ENCODE results near the gene ACYP2. TPM values are rescaled to one million over a fixed set of nuclear protein-coding genes. Genes with fewer than 3 reads are reported as not detected.
A peak's percentile ranks its signal among the peaks of the same experiment; 100 is the strongest.
"Not testable (repeated sequence)": the region's sequence is repeated elsewhere in the genome, so short reads cannot be mapped to it uniquely, and the experiment has no call there.

The ACYP2 gene
- total and polyA plus RNA-seq, 4 donors: 23.6 to 61.4 (median 43.1) TPM

- DNase-seq (ENCODE audit: low read depth in 4 of 6, low spot score in 6 of 6): peak in 2 of 6 donors; percentile 77 to 80
- Histone ChIP-seq H3K36me3 (ENCODE audit: control insufficient read depth, insufficient read depth, low read length) (no peaks in the 10 kb centered on the region), H3K4me3 (ENCODE audit: low read depth, low read length) (no peak overlapping the region), H3K27me3 (ENCODE audit: control insufficient read depth, insufficient read depth, low read length) (no peaks in the 10 kb centered on the region), H3K4me1 (ENCODE audit: control insufficient read depth, insufficient read depth, low read length) (peaks cover 3% of the 10 kb centered on the region), H3K9me3 (ENCODE audit: control insufficient read depth, insufficient read depth, low read length) (no peaks in the 10 kb centered on the region), H3K27ac (ENCODE audit: low read depth, low read length) (no peak overlapping the region)
- WGBS (ENCODE audit: insufficient coverage): 74% methylated on average over 7 of the region's 10 CpGs
Observed at GRCh38 chr2:54107903-54108615, 7.4 kb upstream of the ACYP2 start.

GRCh38 chr2:54109848-54110247 is 5.6 kb upstream of the ACYP2 start:
- no peaks in the 10 kb centered on the region for H3K27me3 ChIP-seq (ENCODE audit: control insufficient read depth, insufficient read depth, low read length)
- H3K27ac ChIP-seq (ENCODE audit: low read depth, low read length): no peak overlapping the region
- WGBS (ENCODE audit: insufficient coverage): 100% methylated on average over 1 of the region's 3 CpGs
- no peak for DNase-seq (ENCODE audit: low read depth in 4 of 6, low spot score in 6 of 6)
- H3K4me1 ChIP-seq (ENCODE audit: control insufficient read depth, insufficient read depth, low read length): peaks cover 3% of the 10 kb centered on the region
- H3K36me3 ChIP-seq (ENCODE audit: control insufficient read depth, insufficient read depth, low read length): no peaks in the 10 kb centered on the region
- no peak overlapping the region for H3K4me3 ChIP-seq (ENCODE audit: low read depth, low read length)
- no peaks in the 10 kb centered on the region for H3K9me3 ChIP-seq (ENCODE audit: control insufficient read depth, insufficient read depth, low read length)

- not testable (repeated sequence) for H3K9me3 ChIP-seq (ENCODE audit: control insufficient read depth, insufficient read depth, low read length); DNase-seq (ENCODE audit: low read depth in 4 of 6, low spot score in 6 of 6); H3K4me1 ChIP-seq (ENCODE audit: control insufficient read depth, insufficient read depth, low read length); H3K36me3 ChIP-seq (ENCODE audit: control insufficient read depth, insufficient read depth, low read length); H3K27me3 ChIP-seq (ENCODE audit: control insufficient read depth, insufficient read depth, low read length)
- Histone ChIP-seq H3K27ac (ENCODE audit: low read depth, low read length) (peak overlapping the region; percentile 99), H3K4me3 (ENCODE audit: low read depth, low read length) (peak overlapping the region; percentile 88)
- WGBS (ENCODE audit: insufficient coverage): 86% methylated on average over 4 of the region's 6 CpGs
Observed at GRCh38 chr2:54114479-54114878, 936 bp upstream of the ACYP2 start.

DNA sequence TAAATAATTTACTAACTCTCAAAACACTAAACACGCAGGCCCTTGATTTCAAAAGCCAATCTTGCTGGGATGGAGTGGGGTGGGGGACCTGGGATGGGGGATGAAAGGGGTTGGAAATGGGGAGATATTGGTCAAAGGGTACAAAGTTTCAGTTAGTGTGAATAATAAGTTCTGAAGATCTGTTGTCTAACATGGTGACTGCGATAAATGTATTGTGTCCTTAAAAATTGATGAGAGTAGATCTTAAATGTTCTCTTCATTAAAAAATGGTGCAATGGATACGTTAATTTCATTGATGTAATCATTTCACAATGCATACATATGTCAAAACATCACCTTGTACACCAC is 505 bp upstream of the ACYP2 start:
- H3K36me3 ChIP-seq (ENCODE audit: control insufficient read depth, insufficient read depth, low read length): no peaks in the 10 kb centered on the region
- H3K27ac ChIP-seq (ENCODE audit: low read depth, low read length): peak overlapping the region; percentile 99
- peak in 1 of 6 donors; percentile 49 for DNase-seq (ENCODE audit: low read depth in 4 of 6, low spot score in 6 of 6)
- H3K27me3 ChIP-seq (ENCODE audit: control insufficient read depth, insufficient read depth, low read length): no peaks in the 10 kb centered on the region
- no CpG with 5 or more reads among the region's 3 CpGs for WGBS (ENCODE audit: insufficient coverage)
- H3K4me3 ChIP-seq (ENCODE audit: low read depth, low read length): peak overlapping the region; percentile 88
- H3K4me1 ChIP-seq (ENCODE audit: control insufficient read depth, insufficient read depth, low read length): no peaks in the 10 kb centered on the region
- H3K9me3 ChIP-seq (ENCODE audit: control insufficient read depth, insufficient read depth, low read length): peaks cover 1% of the 10 kb centered on the region

DNA sequence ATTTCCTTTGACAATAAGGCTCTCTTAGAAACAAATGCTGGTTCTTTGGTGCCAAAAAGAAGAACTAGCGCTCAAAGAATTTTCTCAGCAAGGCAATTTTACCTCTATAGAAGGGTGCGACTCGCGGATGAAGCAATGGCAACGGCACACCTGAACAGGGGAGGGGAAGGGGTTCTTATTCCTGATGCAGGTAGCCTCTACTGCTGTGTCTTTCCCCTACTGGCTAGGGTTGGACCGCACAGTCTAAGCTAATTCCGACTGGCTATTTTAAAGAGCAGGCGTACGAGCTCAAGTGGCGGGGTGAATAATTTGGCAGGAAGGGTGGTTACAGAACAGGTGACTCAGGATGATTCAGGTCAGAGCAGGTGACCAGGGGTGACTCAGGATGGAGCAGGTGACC is 1.2 kb downstream of the ACYP2 start:
- not testable (repeated sequence) for H3K27ac ChIP-seq (ENCODE audit: low read depth, low read length); H3K4me3 ChIP-seq (ENCODE audit: low read depth, low read length); DNase-seq (ENCODE audit: low read depth in 4 of 6, low spot score in 6 of 6); H3K4me1 ChIP-seq (ENCODE audit: control insufficient read depth, insufficient read depth, low read length); H3K27me3 ChIP-seq (ENCODE audit: control insufficient read depth, insufficient read depth, low read length); H3K36me3 ChIP-seq (ENCODE audit: control insufficient read depth, insufficient read depth, low read length); H3K9me3 ChIP-seq (ENCODE audit: control insufficient read depth, insufficient read depth, low read length)
- 97% methylated on average over 9 of the region's 10 CpGs for WGBS (ENCODE audit: insufficient coverage)

DNA sequence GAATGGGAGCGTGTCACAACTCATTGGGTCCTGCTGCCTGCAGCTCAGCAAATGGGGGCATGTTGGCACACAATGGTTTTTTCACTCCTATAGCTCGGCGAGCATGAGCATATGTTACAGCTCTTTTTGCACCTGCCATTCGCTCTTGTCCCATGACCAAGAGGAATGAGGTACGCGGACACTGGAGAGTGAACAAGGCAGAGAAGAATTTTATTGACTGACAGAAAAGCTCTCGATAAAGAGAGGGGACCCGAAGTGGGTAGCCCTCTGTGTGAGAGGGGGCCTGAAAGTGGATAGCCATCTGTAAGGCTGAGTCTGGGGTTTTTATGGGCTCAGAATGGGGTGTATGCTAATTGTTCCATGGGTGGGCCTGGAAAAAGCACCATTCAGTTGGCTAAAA is 5.5 kb downstream of the ACYP2 start:
- Histone ChIP-seq H3K36me3 (ENCODE audit: control insufficient read depth, insufficient read depth, low read length) (peaks cover 2% of the 10 kb centered on the region), H3K27ac (ENCODE audit: low read depth, low read length) (no peak overlapping the region), H3K9me3 (ENCODE audit: control insufficient read depth, insufficient read depth, low read length) (peaks cover 4% of the 10 kb centered on the region), H3K4me3 (ENCODE audit: low read depth, low read length) (no peak overlapping the region), H3K27me3 (ENCODE audit: control insufficient read depth, insufficient read depth, low read length) (no peaks in the 10 kb centered on the region), H3K4me1 (ENCODE audit: control insufficient read depth, insufficient read depth, low read length) (no peaks in the 10 kb centered on the region)
- no peak for DNase-seq (ENCODE audit: low read depth in 4 of 6, low spot score in 6 of 6)
- WGBS (ENCODE audit: insufficient coverage): 97% methylated on average over 8 of the region's 8 CpGs

GRCh38 chr2:54122171-54122935 is 6.9 kb downstream of the ACYP2 start:
- Histone ChIP-seq H3K36me3 (ENCODE audit: control insufficient read depth, insufficient read depth, low read length) (peaks cover 2% of the 10 kb centered on the region), H3K9me3 (ENCODE audit: control insufficient read depth, insufficient read depth, low read length) (peaks cover 2% of the 10 kb centered on the region), H3K27me3 (ENCODE audit: control insufficient read depth, insufficient read depth, low read length) (no peaks in the 10 kb centered on the region), H3K4me3 (ENCODE audit: low read depth, low read length) (no peak overlapping the region), H3K27ac (ENCODE audit: low read depth, low read length) (no peak overlapping the region), H3K4me1 (ENCODE audit: control insufficient read depth, insufficient read depth, low read length) (no peaks in the 10 kb centered on the region)
- no peak for DNase-seq (ENCODE audit: low read depth in 4 of 6, low spot score in 6 of 6)
- no CpG with 5 or more reads among the region's 3 CpGs for WGBS (ENCODE audit: insufficient coverage)

DNA sequence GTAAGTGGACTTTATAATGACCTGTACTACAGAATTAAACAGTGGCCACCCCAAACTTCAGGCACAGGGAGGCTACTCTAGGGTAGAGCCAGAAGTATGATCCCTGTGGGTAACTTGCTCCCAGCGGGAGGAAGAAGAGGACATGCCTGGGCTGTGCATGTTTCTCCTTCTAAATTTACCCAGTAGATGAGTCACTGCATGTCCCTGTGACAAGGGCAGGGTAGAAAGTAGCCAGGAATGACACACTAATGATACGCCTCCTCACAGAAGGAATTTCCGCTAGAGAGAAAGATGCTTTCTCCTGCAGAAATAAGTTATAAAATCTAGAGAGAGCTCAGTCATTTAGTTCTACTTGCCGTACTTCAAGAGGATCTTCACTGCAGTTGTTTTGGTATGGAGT is 7.5 kb downstream of the ACYP2 start:
- Histone ChIP-seq H3K4me1 (ENCODE audit: control insufficient read depth, insufficient read depth, low read length) (no peaks in the 10 kb centered on the region), H3K27me3 (ENCODE audit: control insufficient read depth, insufficient read depth, low read length) (no peaks in the 10 kb centered on the region), H3K4me3 (ENCODE audit: low read depth, low read length) (no peak overlapping the region), H3K27ac (ENCODE audit: low read depth, low read length) (no peak overlapping the region), H3K36me3 (ENCODE audit: control insufficient read depth, insufficient read depth, low read length) (peaks cover 2% of the 10 kb centered on the region), H3K9me3 (ENCODE audit: control insufficient read depth, insufficient read depth, low read length) (peaks cover 2% of the 10 kb centered on the region)
- WGBS (ENCODE audit: insufficient coverage): 89% methylated on average over 1 of the region's 4 CpGs
- DNase-seq (ENCODE audit: low read depth in 4 of 6, low spot score in 6 of 6): no peak

GRCh38 chr2:54127174-54127573 is 11.8 kb downstream of the ACYP2 start:
- not testable (repeated sequence) for H3K27me3 ChIP-seq (ENCODE audit: control insufficient read depth, insufficient read depth, low read length); DNase-seq (ENCODE audit: low read depth in 4 of 6, low spot score in 6 of 6); H3K27ac ChIP-seq (ENCODE audit: low read depth, low read length); H3K36me3 ChIP-seq (ENCODE audit: control insufficient read depth, insufficient read depth, low read length); H3K4me3 ChIP-seq (ENCODE audit: low read depth, low read length); H3K4me1 ChIP-seq (ENCODE audit: control insufficient read depth, insufficient read depth, low read length); H3K9me3 ChIP-seq (ENCODE audit: control insufficient read depth, insufficient read depth, low read length)
- WGBS (ENCODE audit: insufficient coverage): 100% methylated on average over 2 of the region's 2 CpGs

- no peak overlapping the region for H3K27ac ChIP-seq (ENCODE audit: low read depth, low read length)
- no peaks in the 10 kb centered on the region for H3K36me3 ChIP-seq (ENCODE audit: control insufficient read depth, insufficient read depth, low read length)
- no peaks in the 10 kb centered on the region for H3K4me1 ChIP-seq (ENCODE audit: control insufficient read depth, insufficient read depth, low read length)
- H3K4me3 ChIP-seq (ENCODE audit: low read depth, low read length): no peak overlapping the region
- no peaks in the 10 kb centered on the region for H3K27me3 ChIP-seq (ENCODE audit: control insufficient read depth, insufficient read depth, low read length)
- WGBS (ENCODE audit: insufficient coverage): 93% methylated on average over 2 of the region's 4 CpGs
- no peak for DNase-seq (ENCODE audit: low read depth in 4 of 6, low spot score in 6 of 6)
- H3K9me3 ChIP-seq (ENCODE audit: control insufficient read depth, insufficient read depth, low read length): no peaks in the 10 kb centered on the region
Observed at GRCh38 chr2:54133056-54133455, 17.6 kb downstream of the ACYP2 start.
